ENCODE data around the gene RAB3IL1. TPM values are rescaled to one million over a fixed set of nuclear protein-coding genes. Genes with fewer than 3 reads are reported as not detected.
"Not testable (repeated sequence)": the region's sequence is repeated elsewhere in the genome, so short reads cannot be mapped to it uniquely, and the experiment has no call there.

RAB3IL1 gene, protein sequence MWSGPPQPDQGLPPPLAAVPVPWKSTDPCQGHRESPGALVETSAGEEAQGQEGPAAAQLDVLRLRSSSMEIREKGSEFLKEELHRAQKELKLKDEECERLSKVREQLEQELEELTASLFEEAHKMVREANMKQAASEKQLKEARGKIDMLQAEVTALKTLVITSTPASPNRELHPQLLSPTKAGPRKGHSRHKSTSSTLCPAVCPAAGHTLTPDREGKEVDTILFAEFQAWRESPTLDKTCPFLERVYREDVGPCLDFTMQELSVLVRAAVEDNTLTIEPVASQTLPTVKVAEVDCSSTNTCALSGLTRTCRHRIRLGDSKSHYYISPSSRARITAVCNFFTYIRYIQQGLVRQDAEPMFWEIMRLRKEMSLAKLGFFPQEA
- 11.1 TPM for total RNA-seq
- long read RNA-seq, transcript RAB3IL1-202 (10 exons, 2,284 nt) = major isoform, 8 of 10 reads
- long read RNA-seq, partial matches to known transcripts = 1 of 10 reads
- long read RNA-seq, other reads (novel, unspliced or antisense) = 1 of 10 reads

DNA sequence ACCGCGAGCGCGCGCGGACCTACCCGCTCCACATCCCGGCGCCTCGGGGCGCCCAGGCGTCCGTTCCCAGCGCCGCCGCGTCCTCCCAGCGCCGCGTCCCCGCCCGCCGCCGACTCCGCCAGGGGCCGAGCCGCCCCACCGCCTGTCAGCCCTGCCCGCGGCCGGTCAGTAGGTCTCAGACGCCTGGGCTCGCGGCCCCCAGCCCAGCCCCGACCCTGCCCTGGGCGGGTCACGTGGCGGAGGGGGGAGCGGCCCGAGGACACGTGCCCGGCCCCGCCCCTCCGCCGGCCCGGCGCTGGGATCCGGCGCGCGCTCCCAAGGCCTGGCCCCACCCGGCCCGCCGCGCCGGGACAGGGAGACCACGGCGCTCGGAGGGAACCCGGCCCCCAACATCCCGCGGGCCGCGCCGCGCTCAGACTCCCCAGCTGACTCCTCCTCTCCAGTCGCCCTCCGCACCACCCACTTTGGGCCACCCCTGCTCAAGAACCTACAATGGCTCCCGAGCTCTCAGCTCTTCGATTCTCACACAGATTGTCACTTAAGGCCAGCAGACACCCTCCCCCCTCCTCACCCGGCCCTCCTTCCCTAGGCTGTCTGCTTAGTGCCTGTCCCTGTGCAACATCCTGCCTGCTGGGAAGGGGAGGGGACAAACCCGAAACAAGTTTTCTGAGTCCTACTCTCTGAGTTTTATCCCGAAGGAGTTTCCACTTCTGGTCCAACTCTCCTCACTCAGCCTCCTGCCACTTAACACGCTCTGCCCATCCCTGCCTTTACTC is at the start of gene RAB3IL1:
Gene RAB3IL1 (minus strand): TSS at position 233 of the 776 bp plus-strand sequence. CDS start 199 bp downstream, at position 34.
- DNase-seq (peak; percentile 89), ATAC-seq (peak; percentile 84)
- intact Hi-C loops (cut with micrococcal nuclease) = no loop called here

DNA sequence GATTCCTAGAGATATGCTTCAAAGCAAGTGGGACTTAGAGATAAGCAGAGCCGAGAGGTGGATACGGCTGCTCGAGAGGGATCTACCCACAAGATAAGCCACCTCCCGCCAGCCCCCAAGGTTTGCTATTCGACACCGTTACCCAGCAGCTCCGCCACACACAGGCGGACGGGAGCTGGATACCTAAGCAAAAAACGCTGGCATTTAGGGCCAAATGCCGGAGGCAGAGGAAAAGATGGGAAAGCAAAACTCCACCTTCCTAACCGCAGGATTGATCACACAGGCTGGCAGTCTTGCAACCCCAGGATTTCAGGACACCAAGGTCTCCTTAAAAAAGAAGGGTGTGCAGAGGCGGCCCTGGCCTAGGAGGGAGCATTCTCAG is 49.4 kb upstream of the RAB3IL1 start:
- ATAC-seq = no peak
- intact Hi-C loops (cut with micrococcal nuclease) = no loop called here
- DNase-seq = no peak

DNA sequence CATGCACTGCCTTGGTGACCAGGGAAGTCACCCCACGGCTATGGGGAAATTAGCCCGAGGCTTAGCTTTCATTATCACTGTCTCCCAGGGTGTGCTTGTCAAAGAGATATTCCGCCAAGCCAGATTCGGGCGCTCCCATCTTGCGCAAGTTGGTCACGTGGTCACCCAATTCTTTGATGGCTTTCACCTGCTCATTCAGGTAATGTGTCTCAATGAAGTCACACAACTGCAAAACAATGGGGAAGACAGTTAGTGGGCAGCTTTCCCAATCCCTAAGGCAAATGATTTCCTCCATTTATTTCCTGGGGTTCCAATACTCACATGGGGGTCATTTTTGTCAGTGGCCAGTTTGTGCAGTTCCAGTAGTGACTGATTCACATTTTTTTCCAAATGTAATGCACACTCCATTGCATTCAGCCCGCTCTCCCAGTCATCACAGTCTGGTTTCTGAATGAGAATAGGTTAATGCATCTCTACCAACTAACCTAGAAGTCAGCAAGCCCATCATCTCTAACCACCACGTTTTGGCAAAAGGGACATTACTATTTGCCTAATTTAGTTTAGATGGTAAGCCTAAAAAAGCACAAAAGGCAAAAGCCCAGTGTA is 47.4 kb upstream of the RAB3IL1 start:
- ATAC-seq, DNase-seq: not testable (repeated sequence)

DNA sequence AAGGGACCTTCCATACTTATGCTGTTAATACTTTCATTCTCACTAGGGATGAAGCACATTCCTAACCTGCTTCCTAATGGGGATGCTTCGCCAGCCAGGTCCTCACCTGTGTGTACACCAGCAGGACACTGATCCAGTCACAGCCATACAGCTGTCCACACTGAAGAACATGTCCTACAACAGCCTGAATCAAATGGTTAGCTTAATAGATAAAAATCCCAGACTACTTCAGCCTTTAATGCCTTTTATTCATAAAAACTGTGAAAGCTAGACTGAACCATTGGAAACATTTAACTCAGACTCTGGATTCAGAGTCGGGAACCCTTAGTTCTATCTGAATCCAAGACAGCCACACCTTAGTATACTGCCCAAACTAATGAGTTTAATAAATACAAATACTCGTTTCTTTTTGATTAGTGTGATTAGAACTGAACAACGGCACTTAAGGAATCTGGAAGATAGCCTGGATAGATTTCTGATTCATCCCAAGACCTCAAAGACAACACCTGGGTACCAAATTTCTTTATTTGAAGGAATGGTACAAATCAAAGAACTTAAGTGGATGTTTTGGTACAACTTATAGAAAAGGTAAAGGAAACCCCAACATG is 46.8 kb upstream of the RAB3IL1 start:
- intact Hi-C loops (cut with micrococcal nuclease) = no loop called here
- DNase-seq (no peak), ATAC-seq (no peak)

More for the DNA sequence above, 47.4 kb upstream of the RAB3IL1 start:
- intact Hi-C loops (cut with micrococcal nuclease) = not testable (repeated sequence)

DNA sequence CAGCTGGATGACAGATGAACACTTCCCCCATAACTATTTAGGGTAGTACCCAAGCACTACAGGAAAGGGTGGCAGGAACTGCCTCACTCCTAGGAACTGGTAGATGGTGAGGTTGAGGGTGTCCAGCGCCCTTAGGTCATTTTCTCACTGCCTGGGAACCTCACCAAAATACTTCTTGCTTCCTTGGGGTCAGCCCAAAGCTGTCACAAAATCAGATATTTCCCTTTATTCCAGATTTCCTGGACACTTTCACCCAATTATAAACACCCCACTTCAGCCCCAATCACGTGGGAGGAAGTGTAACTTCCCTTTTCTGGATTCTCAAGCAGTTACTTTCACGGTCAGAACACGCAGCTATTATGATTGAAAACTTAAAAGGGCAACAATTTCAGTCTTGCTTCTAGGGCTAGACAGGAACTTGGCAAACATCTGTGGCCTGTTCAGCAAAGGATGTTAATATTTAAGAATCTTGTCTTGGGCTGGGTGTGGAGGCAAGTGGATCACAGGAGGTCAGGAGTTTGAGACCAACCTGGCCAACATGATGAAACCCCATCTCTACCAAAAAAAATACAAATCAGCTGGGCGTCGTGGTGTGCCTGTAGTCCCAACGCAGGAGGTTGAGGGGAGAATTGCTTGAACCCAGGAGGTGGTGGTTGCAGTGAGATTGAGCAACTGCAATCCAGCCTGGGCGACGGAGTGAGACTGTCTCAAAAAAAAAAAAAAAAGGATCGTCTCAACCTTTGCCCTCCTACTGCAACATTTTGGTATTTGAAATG is 46.1 kb upstream of the RAB3IL1 start:
- peak; percentile 0 for ATAC-seq
- DNase-seq = no peak
- intact Hi-C loops (cut with micrococcal nuclease) = no loop called here

DNA sequence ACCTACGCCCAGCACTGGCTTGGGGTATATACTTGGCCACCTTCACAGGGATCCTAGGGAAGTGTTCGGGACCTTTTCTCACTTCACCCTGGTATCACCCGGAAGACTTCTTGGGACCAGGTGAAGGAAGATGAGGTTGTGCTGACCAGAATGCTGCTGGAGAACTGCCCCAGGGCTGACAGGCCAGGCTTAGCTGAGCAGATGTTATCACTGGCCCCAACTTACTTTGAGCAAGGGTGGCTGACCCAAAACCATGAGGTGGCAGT is 45.6 kb upstream of the RAB3IL1 start:
- DNase-seq (no peak), ATAC-seq (no peak)
- intact Hi-C loops (cut with micrococcal nuclease) = no loop called here

DNA sequence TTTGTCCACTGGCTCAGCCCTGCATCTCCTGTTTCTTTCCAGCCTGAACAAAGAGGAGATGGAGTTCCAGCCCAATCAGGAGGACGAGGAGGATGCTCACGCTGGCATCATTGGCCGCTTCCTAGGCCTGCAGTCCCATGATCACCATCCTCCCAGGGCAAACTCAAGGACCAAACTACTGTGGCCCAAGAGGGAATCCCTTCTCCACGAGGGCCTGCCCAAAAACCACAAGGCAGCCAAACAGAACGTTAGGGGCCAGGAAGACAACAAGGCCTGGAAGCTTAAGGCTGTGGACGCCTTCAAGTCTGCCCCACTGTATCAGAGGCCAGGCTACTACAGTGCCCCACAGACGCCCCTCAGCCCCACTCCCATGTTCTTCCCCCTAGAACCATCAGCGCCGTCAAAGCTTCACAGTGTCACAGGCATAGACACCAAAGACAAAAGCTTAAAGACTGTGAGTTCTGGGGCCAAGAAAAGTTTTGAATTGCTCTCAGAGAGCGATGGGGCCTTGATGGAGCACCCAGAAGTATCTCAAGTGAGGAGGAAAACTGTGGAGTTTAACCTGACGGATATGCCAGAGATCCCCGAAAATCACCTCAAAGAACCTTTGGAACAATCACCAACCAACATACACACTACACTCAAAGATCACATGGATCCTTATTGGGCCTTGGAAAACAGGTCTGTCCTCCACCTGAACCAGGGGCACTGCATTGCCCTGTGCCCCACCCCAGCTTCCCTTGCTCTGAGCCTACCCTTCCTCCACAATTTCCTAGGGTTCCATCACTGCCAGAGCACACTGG is 45.0 kb upstream of the RAB3IL1 start:
- no peak for ATAC-seq
- intact Hi-C loops (cut with micrococcal nuclease) = no loop called here
- DNase-seq = no peak

DNA sequence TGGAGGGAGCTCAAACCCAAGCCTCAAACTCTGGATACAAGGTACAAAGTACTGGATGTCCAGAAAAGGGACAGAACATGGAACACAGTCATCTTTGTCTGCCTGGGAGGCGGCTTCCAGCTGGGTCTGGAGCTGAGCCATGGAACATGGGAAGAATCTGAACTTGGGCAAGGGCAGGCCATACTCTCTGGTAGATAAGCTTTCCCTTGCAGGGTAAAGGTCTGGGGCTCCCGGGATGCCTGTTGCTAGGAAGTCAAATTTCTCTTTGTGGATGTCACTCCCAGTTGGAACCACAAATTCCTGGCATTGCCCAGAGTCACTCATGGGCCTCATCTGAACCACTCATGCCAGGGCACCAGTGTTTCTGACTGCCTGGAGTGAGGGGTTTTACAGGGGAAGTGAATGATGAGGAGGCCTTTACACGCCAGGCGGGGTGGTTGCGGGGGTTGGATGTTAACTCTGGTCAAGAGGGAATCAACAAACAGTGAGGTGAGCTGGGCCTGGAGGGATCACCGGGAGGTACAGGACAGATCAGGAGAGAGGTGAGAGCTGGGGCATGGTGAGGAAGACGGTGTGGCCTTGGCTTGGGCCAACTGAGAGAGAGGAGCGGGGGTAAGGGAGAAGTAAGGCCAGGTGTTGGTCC is 44.3 kb upstream of the RAB3IL1 start:
- intact Hi-C loops (cut with micrococcal nuclease) = no loop called here
- DNase-seq (peak; percentile 84), ATAC-seq (peak; percentile 81)

DNA sequence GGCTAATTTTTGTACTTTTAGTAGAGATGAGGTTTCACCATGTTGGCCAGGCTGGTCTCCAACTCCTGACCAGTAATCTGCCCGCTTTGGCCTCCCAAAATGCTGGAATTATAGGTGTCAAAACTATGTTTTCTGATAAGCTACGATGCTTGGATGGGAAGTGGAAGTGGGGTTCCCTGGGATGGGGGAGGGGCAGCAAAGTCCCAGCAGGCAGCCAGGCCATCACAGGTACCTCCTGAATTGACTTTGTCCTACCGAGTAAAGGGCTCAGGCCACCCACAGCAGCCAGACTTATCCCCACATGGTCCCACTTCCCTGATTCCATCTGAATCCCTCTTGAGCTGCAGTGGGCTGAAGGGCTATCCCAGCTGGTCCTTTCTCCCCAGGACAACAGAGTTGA is 43.2 kb upstream of the RAB3IL1 start:
- intact Hi-C loops (cut with micrococcal nuclease) = no loop called here
- DNase-seq = no peak
- ATAC-seq = no peak

DNA sequence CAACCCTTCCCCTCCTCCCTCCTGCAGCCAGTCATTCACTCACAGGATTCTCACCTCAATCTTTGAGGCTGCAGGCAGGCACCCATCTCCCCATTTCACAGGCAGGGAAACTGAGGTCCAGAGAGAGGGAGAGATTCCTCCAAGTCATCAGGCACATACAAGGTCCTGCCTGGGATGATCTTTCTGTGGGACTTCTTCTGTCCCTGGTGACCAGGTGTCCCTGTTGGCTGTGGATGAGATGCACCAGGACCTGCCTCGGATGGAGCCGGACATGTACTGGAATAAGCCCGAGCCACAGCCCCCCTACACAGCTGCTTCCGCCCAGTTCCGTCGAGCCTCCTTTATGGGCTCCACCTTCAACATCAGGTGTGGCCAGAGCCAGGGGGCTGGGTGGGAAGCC is 42.3 kb upstream of the RAB3IL1 start:
- no peak for DNase-seq
- ATAC-seq = no peak
- intact Hi-C loops (cut with micrococcal nuclease) = no loop called here

DNA sequence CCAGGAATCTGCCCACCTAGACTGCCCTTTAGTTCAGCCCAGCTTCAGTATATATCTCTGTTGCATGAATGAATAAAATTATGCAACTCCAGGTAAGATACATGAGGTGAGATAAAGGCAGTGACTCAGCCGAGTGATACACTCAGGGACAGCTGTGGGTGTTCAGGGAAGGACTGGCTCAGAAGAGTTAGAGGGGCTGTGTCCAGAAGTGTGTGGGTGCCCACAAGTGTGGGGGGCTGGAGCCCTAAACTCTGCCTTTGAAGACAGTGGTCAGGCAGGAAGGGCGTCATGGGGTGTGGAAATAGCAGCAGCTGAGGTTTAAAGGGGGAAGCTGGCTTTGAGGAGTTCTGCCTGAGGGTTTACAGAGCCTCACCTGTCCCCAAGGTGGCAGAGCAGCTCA is 41.7 kb upstream of the RAB3IL1 start:
- ATAC-seq = no peak
- no peak for DNase-seq
- intact Hi-C loops (cut with micrococcal nuclease) = no loop called here

DNA sequence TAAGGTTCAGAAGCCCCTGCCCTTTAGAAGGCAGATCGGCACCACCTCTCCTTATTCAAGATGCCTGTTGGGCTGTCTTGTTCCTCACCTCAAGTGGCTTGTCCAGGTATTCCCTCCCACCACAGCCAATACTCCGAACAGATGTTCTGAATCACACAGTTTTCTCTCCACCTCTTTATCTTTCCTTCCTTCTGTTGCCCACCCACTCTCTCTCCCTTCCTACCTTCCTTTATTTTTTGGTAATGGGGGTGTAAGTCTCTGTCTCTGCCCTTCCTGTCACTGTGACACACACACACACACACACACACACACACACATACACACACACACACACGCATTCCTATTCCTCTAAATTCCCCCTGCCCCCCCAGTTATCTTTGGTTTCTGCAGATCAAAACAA is 41.2 kb upstream of the RAB3IL1 start:
- DNase-seq (no peak), ATAC-seq (no peak)
- intact Hi-C loops (cut with micrococcal nuclease) = no loop called here

DNA sequence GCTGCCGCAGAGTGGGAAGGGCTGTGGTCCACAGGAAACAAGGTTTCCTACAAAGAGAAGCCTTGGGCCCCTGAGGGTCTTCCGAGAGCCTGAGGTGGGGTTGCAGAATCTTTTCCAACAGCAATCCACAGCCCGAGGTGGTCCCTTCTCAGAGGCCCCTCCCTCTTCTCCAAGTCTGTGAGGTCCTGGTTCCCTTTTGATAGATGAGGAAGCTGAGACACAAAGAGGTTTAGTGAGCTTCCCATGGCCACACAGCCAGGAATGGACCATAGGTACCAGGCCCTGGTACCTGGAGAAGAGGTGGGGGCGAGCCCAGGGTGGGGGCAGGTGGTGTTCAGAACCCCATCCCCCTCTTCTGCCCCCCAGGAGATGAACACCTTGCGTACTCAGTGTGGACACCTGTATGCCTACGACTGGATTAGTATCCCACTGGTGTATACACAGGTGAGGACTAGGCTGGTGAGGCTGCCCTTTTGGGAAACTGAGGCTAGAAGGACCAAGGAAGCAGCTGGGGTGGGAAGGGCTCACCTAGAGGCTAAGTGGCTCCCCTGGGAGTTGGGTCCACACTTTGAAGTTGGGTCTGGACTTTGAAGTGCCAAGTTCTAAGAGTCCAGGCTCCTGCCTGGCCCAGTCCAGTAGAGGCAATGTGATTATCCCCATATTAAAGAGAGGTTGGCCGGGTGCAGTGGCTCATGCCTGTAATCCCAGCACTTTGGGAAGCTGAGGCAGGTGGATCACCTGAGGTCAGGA is 39.8 kb upstream of the RAB3IL1 start:
- intact Hi-C loops (cut with micrococcal nuclease) = no loop called here
- ATAC-seq (no peak), DNase-seq (no peak)

DNA sequence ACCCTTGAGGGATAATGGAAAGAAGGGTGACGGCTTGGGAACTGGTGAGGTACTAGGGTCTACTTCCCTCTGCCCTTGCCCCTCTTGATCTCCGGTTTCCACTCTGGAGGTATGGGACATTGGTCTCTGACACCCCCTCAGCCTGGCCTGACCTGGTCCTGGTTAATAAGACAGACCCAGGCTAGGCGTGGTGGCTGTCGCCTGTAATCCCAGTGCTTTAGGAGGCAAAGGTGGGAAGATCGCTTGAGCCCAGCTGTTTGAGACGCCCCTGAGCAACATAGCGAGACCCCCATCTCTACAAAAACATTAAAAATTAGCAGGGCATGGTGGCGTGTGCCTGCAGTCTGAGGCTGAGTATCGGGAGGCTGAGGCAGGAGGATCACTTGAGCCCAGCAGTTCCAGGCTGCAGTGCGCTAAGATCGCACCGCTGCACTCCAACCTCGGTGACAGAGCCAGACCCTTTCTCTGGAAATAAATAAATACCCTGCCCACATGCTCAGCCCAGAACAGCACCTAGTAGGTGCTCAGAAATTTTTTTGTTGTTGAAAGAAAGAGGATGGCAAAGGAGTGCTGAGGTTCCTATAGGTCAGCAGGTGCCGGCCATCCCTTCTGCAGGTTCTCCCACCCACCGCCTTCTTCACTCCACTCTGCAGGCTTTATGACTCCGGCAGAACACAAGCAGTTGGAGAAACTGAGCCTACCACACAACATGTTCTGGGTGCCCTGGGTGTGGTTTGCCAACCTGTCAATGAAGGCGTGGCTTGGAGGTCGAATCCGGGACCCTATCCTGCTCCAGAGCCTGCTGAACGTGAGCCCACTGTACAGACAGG is 39.0 kb upstream of the RAB3IL1 start:
- ATAC-seq (peak; percentile 1), DNase-seq (no peak)
- intact Hi-C loops (cut with micrococcal nuclease) = no loop called here

DNA sequence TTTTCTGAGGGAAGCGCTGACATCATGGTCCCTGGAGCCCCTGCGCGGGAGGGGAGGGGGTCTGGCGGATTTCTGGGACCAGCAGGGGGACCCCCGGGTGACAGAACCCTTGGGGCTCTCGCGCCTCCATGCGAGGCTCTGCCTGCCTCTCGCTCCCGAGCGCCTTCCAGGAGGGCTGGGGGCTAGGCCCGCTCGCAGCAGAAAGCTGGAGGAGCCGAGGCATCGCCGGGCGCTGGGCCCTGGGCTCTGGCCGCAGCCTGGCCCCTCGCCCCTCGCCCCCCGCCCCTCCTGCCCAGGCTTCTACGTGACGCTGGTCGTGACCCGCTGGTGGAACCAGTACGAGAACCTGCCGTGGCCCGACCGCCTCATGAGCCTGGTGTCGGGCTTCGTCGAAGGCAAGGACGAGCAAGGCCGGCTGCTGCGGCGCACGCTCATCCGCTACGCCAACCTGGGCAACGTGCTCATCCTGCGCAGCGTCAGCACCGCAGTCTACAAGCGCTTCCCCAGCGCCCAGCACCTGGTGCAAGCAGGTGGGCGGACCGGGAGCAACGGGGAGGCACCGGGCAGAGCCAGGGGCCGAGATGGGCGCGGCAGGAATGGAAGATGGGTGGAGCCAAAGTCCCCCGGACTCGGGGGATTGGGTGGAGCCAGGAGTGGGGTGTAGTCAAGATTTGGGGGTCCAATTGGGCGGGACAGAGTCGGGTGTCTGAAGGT is 38.2 kb upstream of the RAB3IL1 start:
- DNase-seq = peak; percentile 58
- intact Hi-C loops (cut with micrococcal nuclease) = no loop called here
- peak; percentile 48 for ATAC-seq
